ENCODE results near the gene ELOA.

Gene ELOA

DNA sequence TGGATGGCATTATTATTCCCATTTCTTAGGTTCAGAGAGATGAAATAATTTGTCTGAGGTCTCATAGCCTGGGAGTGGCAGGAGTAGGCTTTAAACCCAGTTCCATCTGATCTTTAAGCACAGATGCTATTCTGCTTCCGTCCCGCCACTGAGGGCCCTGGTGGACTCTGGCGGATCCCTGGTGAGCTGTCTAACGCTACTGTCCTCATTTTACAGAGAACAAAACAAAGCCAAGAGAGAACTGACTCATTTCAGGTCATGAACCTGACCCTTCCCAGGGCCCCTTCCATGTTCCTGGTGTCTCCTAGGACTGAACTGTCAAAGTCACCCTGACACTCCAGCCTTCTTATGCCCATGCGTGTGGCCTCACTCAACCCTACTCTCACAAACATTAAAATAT lies 60.4 kb downstream of the ELOA start:
- TF ChIP-seq, protein P1, sequence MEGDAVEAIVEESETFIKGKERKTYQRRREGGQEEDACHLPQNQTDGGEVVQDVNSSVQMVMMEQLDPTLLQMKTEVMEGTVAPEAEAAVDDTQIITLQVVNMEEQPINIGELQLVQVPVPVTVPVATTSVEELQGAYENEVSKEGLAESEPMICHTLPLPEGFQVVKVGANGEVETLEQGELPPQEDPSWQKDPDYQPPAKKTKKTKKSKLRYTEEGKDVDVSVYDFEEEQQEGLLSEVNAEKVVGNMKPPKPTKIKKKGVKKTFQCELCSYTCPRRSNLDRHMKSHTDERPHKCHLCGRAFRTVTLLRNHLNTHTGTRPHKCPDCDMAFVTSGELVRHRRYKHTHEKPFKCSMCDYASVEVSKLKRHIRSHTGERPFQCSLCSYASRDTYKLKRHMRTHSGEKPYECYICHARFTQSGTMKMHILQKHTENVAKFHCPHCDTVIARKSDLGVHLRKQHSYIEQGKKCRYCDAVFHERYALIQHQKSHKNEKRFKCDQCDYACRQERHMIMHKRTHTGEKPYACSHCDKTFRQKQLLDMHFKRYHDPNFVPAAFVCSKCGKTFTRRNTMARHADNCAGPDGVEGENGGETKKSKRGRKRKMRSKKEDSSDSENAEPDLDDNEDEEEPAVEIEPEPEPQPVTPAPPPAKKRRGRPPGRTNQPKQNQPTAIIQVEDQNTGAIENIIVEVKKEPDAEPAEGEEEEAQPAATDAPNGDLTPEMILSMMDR (IDR thresholded peaks at IDR 0.05; ENCODE audit: low read depth, low read length), result no peak
- H3K4me3 ChIP-seq (ENCODE audit: low read depth, low read length), result no peak overlapping the region
- in situ Hi-C loops (cut with HindIII; ENCODE audit: low sequenced_read_pairs), result no loop called here
- DNase-seq (ENCODE audit: low read depth, low spot score), result no peak

DNA sequence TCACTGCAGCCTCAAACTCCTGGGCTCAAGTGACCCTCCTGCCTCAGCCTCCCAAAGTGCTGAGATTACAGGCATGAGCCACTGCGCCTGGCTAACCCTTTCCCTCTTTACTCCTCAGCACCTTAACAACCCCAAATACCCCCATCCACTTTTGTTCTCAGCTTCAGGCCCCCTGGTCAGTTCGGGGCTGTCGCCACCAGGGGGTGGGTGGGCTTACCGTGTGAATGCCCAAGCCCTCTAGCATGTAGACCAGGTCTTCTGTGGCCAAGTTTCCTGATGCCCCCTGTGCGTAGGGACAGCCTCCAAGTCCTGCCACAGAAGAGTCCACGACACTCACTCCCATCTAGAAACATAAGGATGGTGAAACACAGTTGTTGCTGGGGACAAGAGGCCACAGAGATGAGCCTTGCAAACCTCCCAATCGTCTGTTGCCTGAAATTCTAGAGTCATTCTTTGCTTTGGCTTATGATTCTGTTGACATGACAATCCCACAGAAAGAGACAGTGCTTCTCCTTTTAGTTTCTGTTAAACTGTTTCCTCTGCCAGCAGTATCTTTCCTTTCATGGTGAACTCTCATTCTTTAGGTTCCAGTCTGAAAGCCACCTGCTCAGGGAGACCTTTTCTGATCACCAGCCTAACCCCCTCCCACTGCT lies 61.0 kb downstream of the ELOA start:
- TF ChIP-seq, protein P1 (IDR thresholded peaks at IDR 0.05; ENCODE audit: low read depth, low read length), result peak; percentile 17
- in situ Hi-C loops (cut with HindIII; ENCODE audit: low sequenced_read_pairs), result no loop called here
- no peak for DNase-seq (ENCODE audit: low read depth, low spot score)
- H3K4me3 ChIP-seq (ENCODE audit: low read depth, low read length), result no peak overlapping the region

DNA sequence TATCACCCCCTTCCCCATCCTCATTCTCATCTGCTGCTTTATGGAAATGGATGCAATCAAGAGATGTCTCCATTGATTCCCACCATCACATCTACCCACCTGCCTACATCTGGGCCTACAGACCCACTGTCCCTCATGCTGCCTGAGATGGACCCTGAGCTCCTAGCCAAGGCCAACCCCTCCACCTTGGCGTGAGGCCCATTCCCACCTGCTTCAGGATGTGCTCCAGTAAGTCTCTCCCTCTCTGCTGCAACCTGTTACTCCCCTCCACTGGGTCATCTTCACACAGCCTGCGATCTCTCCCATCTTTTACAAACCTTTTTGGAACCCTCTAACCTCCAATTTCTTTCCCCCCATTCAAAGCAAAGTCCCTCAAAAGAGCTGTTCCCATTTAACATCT lies 61.8 kb downstream of the ELOA start:
- DNase-seq (ENCODE audit: low read depth, low spot score), result no peak
- no peak overlapping the region for H3K4me3 ChIP-seq (ENCODE audit: low read depth, low read length)
- in situ Hi-C loops (cut with HindIII; ENCODE audit: low sequenced_read_pairs), result no loop called here
- TF ChIP-seq, protein P1 (IDR thresholded peaks at IDR 0.05; ENCODE audit: low read depth, low read length), result no peak

DNA sequence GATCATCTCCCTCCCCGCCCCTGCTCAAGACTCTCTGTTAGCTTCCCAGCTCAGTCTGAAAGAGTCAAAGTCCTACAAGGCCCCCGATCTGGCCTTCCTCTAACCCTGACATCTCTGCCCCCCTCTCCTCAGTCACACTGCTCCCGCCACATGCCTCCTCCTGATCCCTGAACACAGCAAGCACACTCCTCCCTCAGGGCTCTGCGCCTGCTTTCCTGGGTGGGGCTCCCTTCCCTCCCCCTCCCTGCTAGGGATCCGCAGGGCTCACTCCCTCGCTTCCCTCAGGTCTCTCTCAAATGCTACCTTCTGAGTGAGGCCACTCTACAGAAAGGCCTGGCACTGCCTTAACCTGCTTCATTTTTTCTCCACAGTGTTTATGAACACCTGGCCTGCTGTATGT lies 63.0 kb downstream of the ELOA start:
- TF ChIP-seq, protein P1 (IDR thresholded peaks at IDR 0.05; ENCODE audit: low read depth, low read length), result no peak
- no peak for DNase-seq (ENCODE audit: low read depth, low spot score)
- in situ Hi-C loops (cut with HindIII; ENCODE audit: low sequenced_read_pairs), result no loop called here
- no peak overlapping the region for H3K4me3 ChIP-seq (ENCODE audit: low read depth, low read length)

DNA sequence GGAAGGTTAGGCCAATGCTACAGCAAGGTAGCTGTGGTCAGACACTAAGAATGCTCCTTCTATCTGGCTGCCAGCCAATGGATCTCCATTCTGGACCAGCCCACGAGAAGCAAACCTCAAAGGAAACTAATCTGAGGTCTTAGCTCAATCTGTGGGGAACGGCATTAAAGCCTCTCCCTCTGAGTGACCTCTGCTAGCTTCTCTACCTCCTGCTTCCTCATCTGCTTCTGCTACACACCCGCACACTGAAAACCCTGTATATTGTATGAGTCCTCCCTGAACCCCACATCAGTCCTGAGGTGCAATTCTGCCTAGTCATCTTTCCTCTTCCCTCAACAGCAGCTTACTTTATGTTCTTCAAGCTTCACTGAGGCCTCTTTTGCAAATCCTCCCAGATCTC lies 64.2 kb downstream of the ELOA start:
- no peak overlapping the region for H3K4me3 ChIP-seq (ENCODE audit: low read depth, low read length)
- in situ Hi-C loops (cut with HindIII; ENCODE audit: low sequenced_read_pairs), result no loop called here
- TF ChIP-seq, protein P1 (IDR thresholded peaks at IDR 0.05; ENCODE audit: low read depth, low read length), result no peak
- DNase-seq (ENCODE audit: low read depth, low spot score), result no peak

DNA sequence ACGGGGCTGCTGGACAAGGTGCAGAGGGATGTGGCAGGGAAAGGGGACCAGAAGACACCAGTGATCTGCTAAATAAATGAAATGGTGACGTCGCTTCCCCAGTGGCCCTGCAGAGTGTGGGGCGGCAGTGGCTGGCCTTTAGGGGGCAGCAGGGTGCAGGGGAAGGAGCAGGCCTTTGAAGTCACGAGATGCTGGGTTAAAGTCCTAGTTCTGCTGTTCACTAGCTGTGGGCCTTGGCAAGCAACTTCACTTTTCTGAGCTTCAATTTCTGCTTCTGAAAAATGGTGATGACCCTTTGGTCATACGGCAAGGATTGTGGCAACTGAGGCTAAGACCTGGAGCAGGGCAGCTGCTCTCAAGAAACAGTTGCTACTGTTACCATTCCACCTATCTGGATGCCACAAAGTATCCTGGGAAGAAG lies 66.5 kb downstream of the ELOA start:
- TF ChIP-seq, protein P1 (IDR thresholded peaks at IDR 0.05; ENCODE audit: low read depth, low read length), result peak; percentile 88
- DNase-seq (ENCODE audit: low read depth, low spot score), result peak; percentile 62
- no peak overlapping the region for H3K4me3 ChIP-seq (ENCODE audit: low read depth, low read length)
- in situ Hi-C loops (cut with HindIII; ENCODE audit: low sequenced_read_pairs), result no loop called here
